HCT116 (cell line): ENCODE data around the gene TMC1. TPM values are rescaled to one million over a fixed set of nuclear protein-coding genes. Genes with fewer than 3 reads are reported as not detected.

Source experiments
- ATAC-seq: fragments of 200-7000 bp; cut with Tn5 transposase; 2 replicates; pipeline ENCODE4 v1.9.1; 2020; ENCODE audit warnings: mild to moderate bottlenecking, moderate library complexity
- BruUV-seq: library from RNA; stranded (reverse); fragments of 400-500 nt; replicated peaks from 2 replicates; lab custom pipeline; 2021; lab: Mats Ljungman, UMichigan
- CTCF ChIA-PET: fragments of 300-600 bp; sonication (Branson Sonifier 250); formaldehyde crosslinking; loops from one replicate; lab custom pipeline; 2021; ENCODE audit warnings: antibody characterized with exemption; lab: Charles Lee
- POLR2A ChIA-PET: fragments of 300-600, 350-600 bp; sonication (Branson Sonifier 250); formaldehyde crosslinking; loops from one replicate; lab custom pipeline; 2021; ENCODE audit warnings: antibody characterized with exemption; lab: Charles Lee
- RAD21 ChIA-PET, 2 experiments: fragments of 300-600 bp; sonication (Branson Sonifier 250); formaldehyde crosslinking; loops; one replicate each; lab custom pipeline; 2023; ENCODE audit warnings: low total read pairs in 2 of 2; ENCODE audit not compliant: uncharacterized antibody in 2 of 2, unreplicated experiment in 2 of 2, low non-redundant PET in 1 of 2; lab: Charles Lee
- DNase-seq: peaks from one replicate; pipeline ENCODE4 v3.0.0-alpha.2; 2010; ENCODE audit warnings: low read depth, low spot score
- H2AFZ ChIP-seq: fragments of 200-600 bp; shearing (Covaris generic), sonication (generic); 2 replicates; pipeline ENCODE4 v1.6.1; 2017; ENCODE audit warnings: low read depth, mixed run types, mixed read lengths, antibody characterized with exemption, low read length; ENCODE audit not compliant: poor library complexity, severe bottlenecking
- H3K27ac ChIP-seq: 2 replicates; pipeline ENCODE4 v1.5.1; 2012; ENCODE audit warnings: low read depth, low read length
- H3K27me3 ChIP-seq: fragments of 200-600 bp; sonication (generic); 2 replicates; pipeline ENCODE4 v1.6.1; 2016; ENCODE audit warnings: mixed run types, low read length, mixed read lengths; ENCODE audit not compliant: insufficient read depth
- H3K36me3 ChIP-seq, 2 experiments: fragments of 200-500 bp in 1 of 2; fragments of 200-600 bp in 1 of 2; sonication (Bioruptor generic) in 1 of 2; sonication (generic) in 1 of 2; 2 replicates each; pipeline versions ENCODE4 v1.5.1 to v1.6.1; 2014 to 2016; ENCODE audit warnings: low read length in 2 of 2, inconsistent platforms in 1 of 2, mixed read lengths in 1 of 2, mixed run types in 1 of 2; ENCODE audit not compliant: insufficient read depth in 2 of 2, control insufficient read depth in 1 of 2
- H3K4me1 ChIP-seq, 2 experiments: fragments of 200-600 bp in 1 of 2; sonication (generic) in 1 of 2; 2 replicates each; pipeline versions ENCODE4 v1.5.1 to v1.6.1; 2012 to 2017; ENCODE audit warnings: low read length in 2 of 2, inconsistent platforms in 1 of 2, mild to moderate bottlenecking in 1 of 2, mixed read lengths in 1 of 2, mixed run types in 1 of 2, moderate library complexity in 1 of 2; ENCODE audit not compliant: insufficient read depth in 2 of 2, control insufficient read depth in 1 of 2
- H3K4me2 ChIP-seq: fragments of 200-600 bp; sonication (generic); 2 replicates; pipeline ENCODE4 v1.6.1; 2017; ENCODE audit warnings: mixed run types, low read length, mixed read lengths
- H3K4me3 ChIP-seq, 2 experiments: fragments of 200-600 bp in 1 of 2; sonication (generic) in 1 of 2; replicated peaks in 1 of 2; 2 replicates each; pipeline ENCODE4 v1.5.1; 2011 to 2016; ENCODE audit warnings: low read length in 2 of 2, control low read depth in 1 of 2, low read depth in 1 of 2, mild to moderate bottlenecking in 1 of 2, mixed read lengths in 1 of 2, mixed run types in 1 of 2
- H3K79me2 ChIP-seq: fragments of 200-600 bp; sonication (generic); 2 replicates; pipeline ENCODE4 v1.6.1; 2017; ENCODE audit warnings: mild to moderate bottlenecking, mixed run types, low read length, moderate library complexity, mixed read lengths; ENCODE audit not compliant: insufficient read depth
- H3K9ac ChIP-seq: fragments of 200-600 bp; sonication (generic); 2 replicates; pipeline ENCODE4 v1.6.1; 2016; ENCODE audit warnings: low read length, mixed read lengths
- H3K9me2 ChIP-seq: fragments of 200-600 bp; sonication (generic), shearing (Covaris generic); 2 replicates; pipeline ENCODE4 v1.6.1; 2017; ENCODE audit warnings: mixed run types, mild to moderate bottlenecking, moderate library complexity; ENCODE audit not compliant: insufficient read depth
- H3K9me3 ChIP-seq, 2 experiments: fragments of 200-500 bp in 1 of 2; fragments of 200-600 bp in 1 of 2; sonication (Bioruptor generic) in 1 of 2; sonication (generic) in 1 of 2; 2 replicates each; pipeline ENCODE4 v1.6.1; 2014 to 2017; ENCODE audit warnings: low read length in 2 of 2, mixed read lengths in 2 of 2, inconsistent platforms in 1 of 2, low read depth in 1 of 2, mild to moderate bottlenecking in 1 of 2, mixed run types in 1 of 2, moderate library complexity in 1 of 2; ENCODE audit not compliant: control insufficient read depth in 1 of 2, insufficient read depth in 1 of 2
- H4K20me1 ChIP-seq: fragments of 200-600 bp; sonication (generic), shearing (Covaris generic); 2 replicates; pipeline ENCODE4 v1.6.1; 2017; ENCODE audit warnings: mixed run types, mild to moderate bottlenecking, moderate library complexity; ENCODE audit not compliant: insufficient read depth
- EZH2 ChIP-seq: fragments of 200-600 bp; sonication (generic); IDR thresholded peaks from 2 replicates; pipeline ENCODE4 v1.6.1; 2017; ENCODE audit warnings: antibody characterized with exemption, mixed run types
- POLR2A ChIP-seq: IDR thresholded peaks from 2 replicates; pipeline ENCODE4 v1.7.0; 2011; ENCODE audit warnings: borderline replicate concordance; ENCODE audit not compliant: insufficient read depth, insufficient read length; ENCODE audit errors: extremely low read depth
- POLR2AphosphoS5 ChIP-seq: IDR thresholded peaks from 2 replicates; pipeline ENCODE4 v1.6.1; 2011; ENCODE audit warnings: mild to moderate bottlenecking, low read depth, low read length, moderate library complexity
- SRF ChIP-seq: IDR thresholded peaks from 2 replicates; pipeline ENCODE4 v1.6.1; 2012; ENCODE audit warnings: low read depth
- TCF7L2 ChIP-seq: IDR thresholded peaks from 2 replicates; pipeline ENCODE4 v1.7.0; 2011; ENCODE audit warnings: borderline replicate concordance, inconsistent platforms; ENCODE audit not compliant: insufficient read depth, insufficient read length; ENCODE audit errors: extremely low read depth
- ZBTB33 ChIP-seq: IDR thresholded peaks from 2 replicates; pipeline ENCODE4 v1.6.1; 2011; ENCODE audit warnings: mild to moderate bottlenecking, low read length, moderate library complexity; ENCODE audit not compliant: insufficient replicate concordance; ENCODE audit errors: extremely low read depth
- ZFX ChIP-seq: fragments of 450-650 bp; IDR thresholded peaks from 2 replicates; pipeline ENCODE4 v1.6.1; 2017
- intact Hi-C: fragments of 100-400 bp; cut with micrococcal nuclease; formaldehyde crosslinking; loops from 2 replicates; pipeline ENCODE4 v1.10.0; 2022
- total RNA-seq: library from RNA; stranded (reverse); gene quantifications from one replicate; pipeline ENCODE4 v1.2.1, GENCODE V29; 2021; ENCODE audit not compliant: unreplicated experiment

Gene TMC1
- total RNA-seq, 1 experiment from 2014 or later, result 0.57 TPM

DNA sequence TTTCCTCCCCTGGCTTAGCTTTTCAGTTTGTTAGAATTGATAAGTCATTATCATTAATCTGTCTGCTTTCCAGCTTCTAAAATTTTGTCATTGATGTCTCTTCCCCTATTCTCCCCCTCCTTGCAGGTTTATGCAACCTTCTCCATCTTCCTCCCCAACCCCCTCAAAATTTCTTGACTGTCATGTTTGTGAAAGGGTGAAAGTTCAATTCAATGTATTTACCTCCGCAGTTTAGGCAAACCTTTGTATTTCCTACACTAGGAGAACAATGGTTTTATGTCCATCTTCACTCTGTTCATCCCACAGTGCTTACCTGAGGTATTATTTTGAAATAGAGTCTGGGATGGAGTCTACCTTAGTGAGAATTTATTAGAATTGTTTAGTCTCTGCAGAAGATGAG lies 313.6 kb downstream of the TMC1 start (continued):
- TF ChIP-seq ZBTB33 (no peak), POLR2A (no peak), TCF7L2 (no peak)

DNA sequence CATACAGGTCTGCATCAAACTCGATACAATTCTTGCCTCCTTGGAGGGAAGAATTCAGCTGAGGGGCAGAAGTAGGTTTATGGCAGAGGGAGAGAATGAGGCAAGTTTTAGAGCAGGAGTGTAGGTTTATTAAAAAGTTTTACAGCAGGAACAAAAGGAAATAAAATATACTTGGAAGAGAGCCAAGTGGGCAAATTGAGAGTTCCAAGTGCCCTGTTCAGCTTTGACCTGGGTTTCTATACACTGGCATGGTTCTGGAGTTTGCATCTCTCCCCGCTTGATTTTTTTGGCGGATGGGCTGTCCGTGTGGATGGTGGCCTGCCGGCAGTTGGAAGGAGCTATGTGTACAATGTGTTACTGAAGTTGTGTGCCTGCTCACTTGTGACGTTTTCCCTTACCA lies 315.4 kb downstream of the TMC1 start:
- H3K27ac ChIP-seq, result no peak overlapping the region
- no peaks in the 10 kb centered on the region for H3K79me2 ChIP-seq
- DNase-seq (no peak), ATAC-seq (no peak)
- no peaks in the 10 kb centered on the region for H3K4me1 ChIP-seq
- intact Hi-C loops, result no loop called here
- RAD21 ChIA-PET, result no interaction called here
- no peaks in the 10 kb centered on the region for H3K27me3 ChIP-seq
- H3K4me3 ChIP-seq, result no peak overlapping the region
- CTCF ChIA-PET, result no interaction called here
- H3K9ac ChIP-seq, result no peak overlapping the region
- no peak overlapping the region for H2AFZ ChIP-seq
- H3K9me3 ChIP-seq, result no peaks in the 10 kb centered on the region
- H3K9me2 ChIP-seq, result no peaks in the 10 kb centered on the region
- no peak for TF ChIP-seq EZH2
- TF ChIP-seq ZFX, result no peak
- TF ChIP-seq POLR2A, result no peak
- no peak for TF ChIP-seq POLR2AphosphoS5
- no peak for TF ChIP-seq SRF
- no peaks in the 10 kb centered on the region for H4K20me1 ChIP-seq
- no peak overlapping the region for H3K4me2 ChIP-seq
- no TSS peak for BruUV-seq
- POLR2A ChIA-PET, result no interaction called here
- H3K36me3 ChIP-seq, result no peaks in the 10 kb centered on the region
